22Rv1 (cell line): Measurements from ENCODE around the gene DNASE2.

Experiments
- ZFX ChIP-seq: fragments of 450-650 bp; IDR thresholded peaks from 2 replicates; pipeline ENCODE4 v1.6.1; 2017; ENCODE audit warnings: antibody characterized with exemption, borderline replicate concordance
- TF ChIP-seq, protein P1 (sequence below): fragments of 450-650 bp; IDR thresholded peaks from 2 replicates; pipeline ENCODE4 v1.5.1; 2017; ENCODE audit warnings: mild to moderate bottlenecking

- TF ChIP-seq, protein P1, sequence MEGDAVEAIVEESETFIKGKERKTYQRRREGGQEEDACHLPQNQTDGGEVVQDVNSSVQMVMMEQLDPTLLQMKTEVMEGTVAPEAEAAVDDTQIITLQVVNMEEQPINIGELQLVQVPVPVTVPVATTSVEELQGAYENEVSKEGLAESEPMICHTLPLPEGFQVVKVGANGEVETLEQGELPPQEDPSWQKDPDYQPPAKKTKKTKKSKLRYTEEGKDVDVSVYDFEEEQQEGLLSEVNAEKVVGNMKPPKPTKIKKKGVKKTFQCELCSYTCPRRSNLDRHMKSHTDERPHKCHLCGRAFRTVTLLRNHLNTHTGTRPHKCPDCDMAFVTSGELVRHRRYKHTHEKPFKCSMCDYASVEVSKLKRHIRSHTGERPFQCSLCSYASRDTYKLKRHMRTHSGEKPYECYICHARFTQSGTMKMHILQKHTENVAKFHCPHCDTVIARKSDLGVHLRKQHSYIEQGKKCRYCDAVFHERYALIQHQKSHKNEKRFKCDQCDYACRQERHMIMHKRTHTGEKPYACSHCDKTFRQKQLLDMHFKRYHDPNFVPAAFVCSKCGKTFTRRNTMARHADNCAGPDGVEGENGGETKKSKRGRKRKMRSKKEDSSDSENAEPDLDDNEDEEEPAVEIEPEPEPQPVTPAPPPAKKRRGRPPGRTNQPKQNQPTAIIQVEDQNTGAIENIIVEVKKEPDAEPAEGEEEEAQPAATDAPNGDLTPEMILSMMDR: no peak
- TF ChIP-seq ZFX: no peak
Observed at GRCh38 chr19:12865746-12866415, 15.4 kb downstream of the DNASE2 start.
